ENCODE results near the gene TMEM161A.
"Not testable (repeated sequence)": the region's sequence is repeated elsewhere in the genome, so short reads cannot be mapped to it uniquely, and the experiment has no call there.

Gene TMEM161A

GRCh38 chr19:19179548-19180441 lies 41.5 kb upstream of the TMEM161A start:
- DNase-seq, result no peak
- Histone ChIP-seq H3K36me3 (peaks cover 27 to 83% (median 52%) of the 10 kb centered on the region in 3 donors), H3K4me3 (no peak overlapping the region), H3K27ac (no peak overlapping the region), H3K9me3 (no peaks in the 10 kb centered on the region), H3K27me3 (no peaks in the 10 kb centered on the region), H3K4me1 (peaks cover 0 to 6% (median 0%) of the 10 kb centered on the region in 4 donors)
- intact Hi-C loops (cut with DNase I; ENCODE audit: low total_unique reads), result loop anchor here (5.0 kb wide), 1 partner anchor 127 kb away; no protein-coding TSS in a partner anchor
- TF ChIP-seq CTCF (IDR thresholded peaks at IDR 0.05), result no peak

GRCh38 chr19:19176950-19177349 lies 38.7 kb upstream of the TMEM161A start:
- no peak overlapping the region for H3K4me3 ChIP-seq
- peaks cover 22 to 75% (median 44%) of the 10 kb centered on the region in 3 donors for H3K36me3 ChIP-seq
- intact Hi-C loops (cut with DNase I; ENCODE audit: low total_unique reads), result loop anchor here (5.0 kb wide), 1 partner anchor 125 kb away; no protein-coding TSS in a partner anchor

GRCh38 chr19:19173243-19173642 lies 35.0 kb upstream of the TMEM161A start:
- Histone ChIP-seq H3K36me3 (peaks cover 6 to 38% (median 21%) of the 10 kb centered on the region in 3 donors), H3K4me1 (peaks cover 0 to 18% (median 10%) of the 10 kb centered on the region in 4 donors)
- H3K4me3 ChIP-seq; H3K9me3 ChIP-seq; H3K27me3 ChIP-seq; H3K27ac ChIP-seq; DNase-seq; intact Hi-C loops (cut with DNase I; ENCODE audit: low total_unique reads): not testable (repeated sequence)

More at GRCh38 chr19:19176950-19177349, 38.7 kb upstream of the TMEM161A start:
- Histone ChIP-seq H3K4me1 (peaks cover 0 to 6% (median 0%) of the 10 kb centered on the region in 4 donors), H3K9me3 (no peaks in the 10 kb centered on the region), H3K27ac (no peak overlapping the region), H3K27me3 (peaks cover 0 to 4% of the 10 kb centered on the region in 2 donors)
- TF ChIP-seq CTCF (IDR thresholded peaks at IDR 0.05), result no peak
- no peak for DNase-seq

- Histone ChIP-seq H3K9me3 (no peaks in the 10 kb centered on the region), H3K4me1 (peaks cover 0 to 18% (median 10%) of the 10 kb centered on the region in 4 donors), H3K27me3 (peaks cover 0 to 5% of the 10 kb centered on the region in 2 donors), H3K27ac (no peak overlapping the region), H3K36me3 (peaks cover 5 to 25% (median 15%) of the 10 kb centered on the region in 3 donors), H3K4me3 (no peak overlapping the region)
- intact Hi-C loops (cut with DNase I; ENCODE audit: low total_unique reads), result no loop called here
- no peak for TF ChIP-seq CTCF (IDR thresholded peaks at IDR 0.05)
- no peak for DNase-seq
Observed at GRCh38 chr19:19171821-19172532, 33.7 kb upstream of the TMEM161A start.

GRCh38 chr19:19170873-19171672 lies 32.8 kb upstream of the TMEM161A start:
- no peak for DNase-seq
- Histone ChIP-seq H3K4me3 (no peak overlapping the region), H3K9me3 (no peaks in the 10 kb centered on the region), H3K27ac (no peak overlapping the region), H3K27me3 (peaks cover 0 to 5% of the 10 kb centered on the region in 2 donors), H3K36me3 (peaks cover 3 to 16% (median 6%) of the 10 kb centered on the region in 3 donors), H3K4me1 (peaks cover 0 to 18% (median 10%) of the 10 kb centered on the region in 4 donors)
- TF ChIP-seq CTCF (IDR thresholded peaks at IDR 0.05), result no peak
- intact Hi-C loops (cut with DNase I; ENCODE audit: low total_unique reads), result no loop called here
